GM12874 (cell line): ENCODE results near the gene TCP10L.

Experiments used
- CTCF ChIP-seq: IDR thresholded peaks from 2 replicates; pipeline ENCODE4 v1.5.1; 2011; ENCODE audit warnings: low read depth, mild to moderate bottlenecking, control low read depth, low read length, moderate library complexity; ENCODE audit not compliant: insufficient read depth

Gene TCP10L

GRCh38 chr21:32535612-32536011 is 49.7 kb downstream of the TCP10L start:
- TF ChIP-seq CTCF = no peak

- no peak for TF ChIP-seq CTCF
Observed at GRCh38 chr21:32534113-32534512, 51.2 kb downstream of the TCP10L start.

GRCh38 chr21:32533611-32534010 is 51.7 kb downstream of the TCP10L start:
- TF ChIP-seq CTCF = no peak

DNA sequence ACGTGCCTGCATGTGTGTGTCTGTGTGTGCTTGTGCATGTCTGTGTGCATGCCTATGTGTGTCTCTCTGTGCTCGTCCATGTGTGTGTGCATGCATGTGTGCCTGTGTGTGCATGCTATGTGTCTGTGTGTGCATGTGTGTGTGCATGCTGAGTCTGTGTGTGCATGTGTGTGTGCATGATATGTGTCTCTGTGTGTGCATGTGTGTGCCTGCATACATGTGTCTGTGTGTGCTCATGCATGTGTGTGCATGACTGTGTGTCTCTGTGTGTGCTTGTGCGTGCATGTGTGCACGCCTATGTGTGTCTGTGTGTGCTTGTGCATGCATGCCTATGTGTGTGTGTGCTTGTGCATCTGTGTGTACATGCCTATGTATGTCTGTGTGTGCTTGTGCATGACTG is 52.3 kb downstream of the TCP10L start:
- no peak for TF ChIP-seq CTCF

DNA sequence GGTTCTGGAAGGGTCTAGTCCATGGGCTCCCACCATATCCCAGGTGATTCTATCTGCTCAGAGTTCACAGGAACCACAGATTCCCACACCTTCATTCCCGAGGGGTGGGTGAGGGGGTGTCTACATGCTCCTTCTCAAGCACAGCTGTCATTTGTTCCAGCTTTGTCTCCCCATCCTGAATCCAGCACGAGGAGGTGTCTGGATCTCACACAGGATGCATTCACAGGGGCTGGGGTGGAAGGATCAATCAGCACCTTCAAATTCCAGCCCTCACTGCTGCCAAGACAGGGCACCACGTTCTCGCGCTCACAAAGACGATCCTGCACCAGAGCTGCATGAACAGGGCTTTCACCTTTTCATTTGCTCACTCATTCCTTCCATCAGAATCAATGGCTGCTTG is 52.7 kb downstream of the TCP10L start:
- no peak for TF ChIP-seq CTCF

DNA sequence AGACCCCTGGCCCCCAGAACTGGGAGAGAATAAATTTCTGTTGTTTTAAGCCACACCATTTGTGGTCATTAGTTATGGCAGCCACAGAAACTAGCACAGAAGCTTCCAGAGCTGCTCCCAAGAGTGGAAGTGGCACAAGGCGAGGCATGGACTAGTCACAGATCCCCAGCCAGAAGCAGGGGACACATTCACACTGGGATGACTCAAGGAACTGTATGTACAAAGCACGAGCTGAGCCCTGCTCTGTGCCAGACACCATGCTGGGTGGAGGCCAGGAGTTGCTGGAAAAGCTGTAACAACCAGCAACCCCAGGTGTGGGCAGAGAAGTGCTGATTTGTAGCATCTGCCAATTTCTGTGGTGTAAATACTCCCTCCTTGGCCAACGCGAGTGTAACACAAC is 55.6 kb downstream of the TCP10L start:
- no peak for TF ChIP-seq CTCF

GRCh38 chr21:32525282-32525681 is 60.0 kb downstream of the TCP10L start:
- TF ChIP-seq CTCF = no peak
